H1 (cell line): Measurements from ENCODE around the gene GAPDHS. TPM values are rescaled to one million over a fixed set of nuclear protein-coding genes. Genes with fewer than 3 reads are reported as not detected.
A peak's percentile ranks its signal among the peaks of the same experiment; 100 is the strongest.

Source experiments
- CTCF ChIA-PET: fragments of 300-600 bp; sonication (Branson Sonifier 250); formaldehyde crosslinking; loops from one replicate; lab custom pipeline; 2021; ENCODE audit not compliant: partially characterized antibody; lab: Charles Lee
- POLR2A ChIA-PET: fragments of 300-600 bp; sonication (Branson Sonifier 250); formaldehyde crosslinking; loops from one replicate; lab custom pipeline; 2021; ENCODE audit warnings: inconsistent platforms; ENCODE audit not compliant: partially characterized antibody; lab: Charles Lee
- DNase-seq, 2 experiments: peaks; one replicate each; pipeline versions ENCODE4 v3.0.0 to v3.0.0-alpha.2; 2010 to 2022; ENCODE audit warnings: low spot score in 2 of 2, low read depth in 1 of 2, mixed read lengths in 1 of 2
- FAIRE-seq: peaks from 2 replicates; lab custom pipeline; 2011; peaks lifted over from hg19 to GRCh38; lab: Jason Lieb, UNC
- H2AFZ ChIP-seq: 2 replicates; pipeline ENCODE4 v1.8.1; 2012; ENCODE audit warnings: low read length, inconsistent platforms
- H2AK5ac ChIP-seq: 2 replicates; pipeline ENCODE4 v1.6.1; 2013; ENCODE audit warnings: low read depth, low read length
- H2BK120ac ChIP-seq: replicated peaks from 2 replicates; pipeline ENCODE3; 2013; ENCODE audit warnings: low read depth, low read length, inconsistent platforms
- H2BK12ac ChIP-seq: 2 replicates; pipeline ENCODE4 v1.6.1; 2013; ENCODE audit warnings: low read depth, low read length
- H2BK15ac ChIP-seq: 2 replicates; pipeline ENCODE4 v1.6.1; 2013; ENCODE audit warnings: low read length
- H2BK20ac ChIP-seq: 2 replicates; pipeline ENCODE4 v1.6.1; 2013; ENCODE audit warnings: low read length
- H2BK5ac ChIP-seq: 2 replicates; pipeline ENCODE4 v1.6.1; 2013; ENCODE audit warnings: low read depth, low read length
- H3K14ac ChIP-seq: 2 replicates; pipeline ENCODE4 v1.6.1; 2013; ENCODE audit warnings: inconsistent platforms; ENCODE audit not compliant: insufficient read length
- H3K18ac ChIP-seq: 2 replicates; pipeline ENCODE4 v1.6.1; 2013; ENCODE audit warnings: low read length; ENCODE audit errors: extremely low read depth
- H3K23ac ChIP-seq: 2 replicates; pipeline ENCODE4 v1.6.1; 2013; ENCODE audit warnings: inconsistent platforms; ENCODE audit not compliant: insufficient read length
- H3K23me2 ChIP-seq: 2 replicates; pipeline ENCODE4 v1.6.1; 2013; ENCODE audit warnings: low read depth, low read length
- H3K27ac ChIP-seq: 2 replicates; pipeline ENCODE4 v1.6.1; 2011; ENCODE audit warnings: low read depth, low read length, inconsistent platforms
- H3K27me3 ChIP-seq, 4 experiments: replicated peaks in 1 of 4; 1 replicate in 1 of 4; 2 replicates in 3 of 4; pipeline versions ENCODE4 v1.6.1 to v1.8.1; 2011 to 2013; ENCODE audit warnings: low read length in 3 of 4, mild to moderate bottlenecking in 3 of 4, inconsistent platforms in 2 of 4, mixed read lengths in 2 of 4, moderate library complexity in 1 of 4; ENCODE audit not compliant: control insufficient read depth in 3 of 4, insufficient read depth in 3 of 4; ENCODE audit errors: extremely low read depth in 1 of 4
- H3K36me3 ChIP-seq, 4 experiments: 2 replicates each; pipeline versions ENCODE4 v1.6.1 to v1.8.1; 2011 to 2013; ENCODE audit warnings: mild to moderate bottlenecking in 4 of 4, low read length in 3 of 4, moderate library complexity in 2 of 4, control low read depth in 1 of 4, inconsistent platforms in 1 of 4; ENCODE audit not compliant: insufficient read depth in 4 of 4, control insufficient read depth in 2 of 4
- H3K4ac ChIP-seq: replicated peaks from 2 replicates; pipeline ENCODE3; 2013; ENCODE audit warnings: low read length, low read depth, mixed read lengths, inconsistent platforms; ENCODE audit not compliant: insufficient read length
- H3K4me1 ChIP-seq, 4 experiments: replicated peaks in 1 of 4; 1 replicate in 1 of 4; 2 replicates in 3 of 4; pipeline versions ENCODE4 v1.6.1 to v1.8.1; 2011 to 2013; ENCODE audit warnings: low read length in 3 of 4, inconsistent platforms in 2 of 4, mixed read lengths in 1 of 4; ENCODE audit not compliant: insufficient read depth in 4 of 4, control insufficient read depth in 3 of 4
- H3K4me2 ChIP-seq, 2 experiments: 2 replicates each; pipeline versions ENCODE4 v1.6.1 to v1.8.1; 2011 to 2013; ENCODE audit warnings: low read depth in 2 of 2, low read length in 2 of 2, control low read depth in 1 of 2, inconsistent platforms in 1 of 2, mild to moderate bottlenecking in 1 of 2; ENCODE audit not compliant: insufficient read depth in 1 of 2
- H3K4me3 ChIP-seq, 4 experiments: fragments of 200-600, 300-600 bp in 1 of 4; sonication (generic), shearing (Covaris generic), sonication (Bioruptor Twin) in 1 of 4; 2 replicates each; pipeline versions ENCODE4 v1.5.1 to v1.8.1; 2011 to 2016; ENCODE audit warnings: low read length in 4 of 4, low read depth in 3 of 4, control low read depth in 2 of 4, inconsistent platforms in 2 of 4, mild to moderate bottlenecking in 2 of 4, mixed read lengths in 1 of 4, moderate library complexity in 1 of 4; ENCODE audit not compliant: insufficient read depth in 2 of 4; ENCODE audit errors: extremely low read depth in 1 of 4
- H3K56ac ChIP-seq: replicated peaks from 2 replicates; pipeline ENCODE3; 2013; ENCODE audit warnings: low read depth, mild to moderate bottlenecking, mixed read lengths, low read length, inconsistent platforms; ENCODE audit not compliant: insufficient read length
- H3K79me1 ChIP-seq: 2 replicates; pipeline ENCODE4 v1.6.1; 2013; ENCODE audit warnings: low read depth, low read length, control low read depth
- H3K79me2 ChIP-seq, 2 experiments: 2 replicates each; pipeline versions ENCODE4 v1.6.1 to v1.8.1; 2012 to 2013; ENCODE audit warnings: low read length in 2 of 2, mild to moderate bottlenecking in 2 of 2, inconsistent platforms in 1 of 2; ENCODE audit not compliant: insufficient read depth in 2 of 2, control insufficient read depth in 1 of 2
- H3K9ac ChIP-seq, 4 experiments: replicated peaks in 1 of 4; 1 replicate in 1 of 4; 2 replicates in 3 of 4; pipeline versions ENCODE4 v1.6.1 to v1.8.1; 2011 to 2013; ENCODE audit warnings: low read depth in 3 of 4, low read length in 3 of 4, control low read depth in 2 of 4, mild to moderate bottlenecking in 2 of 4, moderate library complexity in 2 of 4, inconsistent platforms in 1 of 4; ENCODE audit errors: extremely low read depth in 1 of 4
- H3K9me3 ChIP-seq, 2 experiments: 2 replicates each; pipeline versions ENCODE4 v1.6.1 to v1.8.1; 2012 to 2013; ENCODE audit warnings: mild to moderate bottlenecking in 2 of 2, moderate library complexity in 2 of 2, control low read depth in 1 of 2, inconsistent platforms in 1 of 2, low read depth in 1 of 2, low read length in 1 of 2, mixed read lengths in 1 of 2; ENCODE audit not compliant: insufficient read depth in 2 of 2
- H4K20me1 ChIP-seq, 2 experiments: replicated peaks in 1 of 2; 2 replicates each; pipeline versions ENCODE3 to v1.8.1; 2011 to 2013; ENCODE audit warnings: inconsistent platforms in 2 of 2, low read length in 2 of 2, mild to moderate bottlenecking in 1 of 2; ENCODE audit not compliant: insufficient read depth in 2 of 2, control insufficient read depth in 1 of 2
- H4K5ac ChIP-seq: 2 replicates; pipeline ENCODE4 v1.6.1; 2013; ENCODE audit warnings: low read length, low read depth, mixed read lengths, inconsistent platforms; ENCODE audit not compliant: insufficient read length
- H4K8ac ChIP-seq: 2 replicates; pipeline ENCODE4 v1.8.0; 2013; ENCODE audit warnings: mild to moderate bottlenecking, moderate library complexity, low read length, inconsistent platforms; ENCODE audit not compliant: insufficient read depth; ENCODE audit errors: extremely low read depth
- H4K91ac ChIP-seq: replicated peaks from 2 replicates; pipeline ENCODE3; 2013; ENCODE audit warnings: low read length, mixed read lengths, inconsistent platforms; ENCODE audit not compliant: insufficient read length
- BCL11A ChIP-seq, 2 experiments: IDR thresholded peaks; one replicate each; pipeline ENCODE4 v1.6.1; 2011; ENCODE audit warnings: low read depth in 2 of 2, low read length in 2 of 2, mild to moderate bottlenecking in 2 of 2
- CHD2 ChIP-seq: IDR thresholded peaks from 2 replicates; pipeline ENCODE4 v1.6.1; 2012; ENCODE audit warnings: low read length, improper control_type of control experiment
- CTBP2 ChIP-seq: IDR thresholded peaks from 2 replicates; pipeline ENCODE4 v1.7.0; 2011; ENCODE audit warnings: borderline replicate concordance, mild to moderate bottlenecking, moderate library complexity, mixed read lengths, low read length; ENCODE audit not compliant: insufficient read depth, insufficient read length
- EGR1 ChIP-seq: IDR thresholded peaks from 2 replicates; pipeline ENCODE4 v1.6.1; 2011; ENCODE audit warnings: low read depth, low read length, borderline replicate concordance
- HDAC2 ChIP-seq, 2 experiments: fragments of 300-600 bp in 1 of 2; sonication (generic) in 1 of 2; IDR thresholded peaks; 2 replicates each; pipeline ENCODE4 v1.6.1; 2011 to 2012; ENCODE audit warnings: low read depth in 2 of 2, low read length in 2 of 2, mild to moderate bottlenecking in 2 of 2, moderate library complexity in 2 of 2, borderline replicate concordance in 1 of 2, inconsistent platforms in 1 of 2
- JUN ChIP-seq: IDR thresholded peaks from 2 replicates; pipeline ENCODE4 v1.6.1; 2011; ENCODE audit warnings: low read depth, mild to moderate bottlenecking, improper control_type of control experiment, low read length
- NRF1 ChIP-seq: IDR thresholded peaks from 2 replicates; pipeline ENCODE4 v1.6.1; 2011; ENCODE audit warnings: mild to moderate bottlenecking, low read depth, low read length, improper control_type of control experiment
- RFX5 ChIP-seq: IDR thresholded peaks from 2 replicates; pipeline ENCODE4 v1.6.1; 2011; ENCODE audit warnings: low read depth, low read length, improper control_type of control experiment, borderline replicate concordance
- SIRT6 ChIP-seq: IDR thresholded peaks from one replicate; pipeline ENCODE4 v1.7.1; 2012; ENCODE audit warnings: low read length, inconsistent platforms
- TBP ChIP-seq: IDR thresholded peaks from 2 replicates; pipeline ENCODE4 v1.6.1; 2011; ENCODE audit warnings: low read depth, low read length, improper control_type of control experiment
- WGBS, 2 experiments: shearing (Covaris generic) in 1 of 2; methylation state at CpG; one replicate each; pipeline versions ENCODE4 v1.1.6 to v1.1.7; 2013 to 2015; ENCODE audit warnings: low lambda C conversion rate in 2 of 2, mixed read lengths in 2 of 2, inconsistent platforms in 1 of 2, low coverage in 1 of 2, missing lambda C conversion rate in 1 of 2; ENCODE audit not compliant: insufficient replicate concordance in 2 of 2, insufficient coverage in 1 of 2, insufficient read length in 1 of 2; ENCODE audit errors: extremely low coverage in 1 of 2, missing lambda C conversion rate in 1 of 2; 5-methylcytosine and 5-hydroxymethylcytosine counted together
- polyA plus RNA-seq, 7 experiments: library from polyadenylated mRNA; depleted of rRNA in 3 of 7; stranded (reverse) in 5 of 7; unstranded in 2 of 7; fragments of >200 nt in 5 of 7; fragments of 200-250 nt in 2 of 7; gene quantifications; 1 replicate in 5 of 7; 2 replicates in 1 of 7; 4 replicates in 1 of 7; pipeline versions ENCODE4 v1.2.1 to v1.2.3, GENCODE V29; 2011 to 2013; ENCODE audit warnings: missing spikeins in 2 of 7, mixed read lengths in 2 of 7
- total RNA-seq: library from RNA; stranded (reverse); fragmentation: NEBNext Ultra II Directional; extraction: Animal tissue kit (Norgen Biotek cat#: 25700); gene quantifications from 2 replicates; pipeline ENCODE4 v1.2.1, GENCODE V29; 2021
- TF ChIP-seq, protein P1 (sequence below), 3 experiments: IDR thresholded peaks; 1 replicate in 2 of 3; 2 replicates in 1 of 3; pipeline versions ENCODE4 v1.5.1 to v1.6.1; 2011; ENCODE audit warnings: low read length in 3 of 3, mild to moderate bottlenecking in 3 of 3, inconsistent platforms in 2 of 3, low read depth in 1 of 3, moderate library complexity in 1 of 3; ENCODE audit not compliant: insufficient read depth in 1 of 3; ENCODE audit errors: control extremely low read depth in 1 of 3

GAPDHS gene
- total and polyA plus RNA-seq, 2 of the 8 experiments (the other 6 are each of a cell fraction or from before 2014, with no cell fraction given) = 0.26 TPM; not detected in 1

DNA sequence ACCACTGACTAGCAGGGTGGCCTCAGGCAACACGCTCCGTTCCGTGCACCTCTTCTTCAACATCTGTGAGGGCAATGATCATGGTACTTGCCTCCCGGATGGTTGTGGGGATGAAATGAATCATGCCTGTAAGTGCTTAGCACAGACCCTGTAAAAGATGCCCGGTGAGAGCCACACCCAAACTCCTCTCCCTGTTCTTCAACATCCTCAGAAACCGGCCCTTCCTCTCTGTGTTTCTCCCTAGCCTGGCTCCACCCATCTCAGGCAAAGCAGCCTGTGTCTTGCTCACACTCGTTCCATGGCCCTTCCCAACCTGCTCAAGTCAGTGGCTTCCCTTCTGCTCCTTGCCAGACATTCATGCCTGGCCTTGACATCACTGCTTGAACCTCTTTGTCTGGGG, 14.0 kb upstream of the GAPDHS start:
- Histone ChIP-seq H3K36me3 (no peaks in the 10 kb centered on the region), H3K23me2 (peaks cover 3% of the 10 kb centered on the region; the same call in 1 of the 2 replicates), H3K9me3 (no peaks in the 10 kb centered on the region), H4K8ac (no peak overlapping the region; the same call in 1 of the 2 replicates), H2BK5ac (no peak overlapping the region), H3K14ac (no peak overlapping the region), H3K4ac (no peak overlapping the region), H3K79me1 (no peaks in the 10 kb centered on the region; the same call in 1 of the 2 replicates), H2BK20ac (no peak overlapping the region), H3K23ac (no peak overlapping the region), H2BK120ac (no peak overlapping the region), H3K79me2 (no peaks in the 10 kb centered on the region), H2BK12ac (0 out of 2 replicates have a peak overlapping the region, but pooled peaks have one; percentile 2), H4K91ac (no peak overlapping the region), H3K56ac (no peak overlapping the region), H3K4me2 (no peak overlapping the region), H4K20me1 (no peaks in the 10 kb centered on the region), H3K18ac (no peak overlapping the region), H3K27ac (no peak overlapping the region), H4K5ac (no peak overlapping the region), H3K4me1 (peaks cover 4 to 15% (median 10%) of the 10 kb centered on the region in 4 experiments; a peak in 6 of 7 replicates), H3K27me3 (peaks cover 0 to 3% (median 1%) of the 10 kb centered on the region in 4 experiments; a peak in 1 of 7 replicates), H2AK5ac (no peak overlapping the region), H3K4me3 (no peak overlapping the region), H2BK15ac (no peak overlapping the region), H2AFZ (no peak overlapping the region), H3K9ac (no peak overlapping the region)
- CTCF ChIA-PET = interaction anchor here (1.0 to 2.0 kb wide), 2 partner anchors 9 to 37 kb away, joined by 5 to 6 read pairs; no protein-coding TSS in a partner anchor
- TF ChIP-seq HDAC2 (IDR thresholded peaks at IDR 0.05; ENCODE audit: borderline replicate concordance in 1 of 2, low read depth in 2 of 2, low read length in 2 of 2) = no peak
- no peak for TF ChIP-seq TBP
- TF ChIP-seq, protein P1, sequence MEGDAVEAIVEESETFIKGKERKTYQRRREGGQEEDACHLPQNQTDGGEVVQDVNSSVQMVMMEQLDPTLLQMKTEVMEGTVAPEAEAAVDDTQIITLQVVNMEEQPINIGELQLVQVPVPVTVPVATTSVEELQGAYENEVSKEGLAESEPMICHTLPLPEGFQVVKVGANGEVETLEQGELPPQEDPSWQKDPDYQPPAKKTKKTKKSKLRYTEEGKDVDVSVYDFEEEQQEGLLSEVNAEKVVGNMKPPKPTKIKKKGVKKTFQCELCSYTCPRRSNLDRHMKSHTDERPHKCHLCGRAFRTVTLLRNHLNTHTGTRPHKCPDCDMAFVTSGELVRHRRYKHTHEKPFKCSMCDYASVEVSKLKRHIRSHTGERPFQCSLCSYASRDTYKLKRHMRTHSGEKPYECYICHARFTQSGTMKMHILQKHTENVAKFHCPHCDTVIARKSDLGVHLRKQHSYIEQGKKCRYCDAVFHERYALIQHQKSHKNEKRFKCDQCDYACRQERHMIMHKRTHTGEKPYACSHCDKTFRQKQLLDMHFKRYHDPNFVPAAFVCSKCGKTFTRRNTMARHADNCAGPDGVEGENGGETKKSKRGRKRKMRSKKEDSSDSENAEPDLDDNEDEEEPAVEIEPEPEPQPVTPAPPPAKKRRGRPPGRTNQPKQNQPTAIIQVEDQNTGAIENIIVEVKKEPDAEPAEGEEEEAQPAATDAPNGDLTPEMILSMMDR (IDR thresholded peaks at IDR 0.05; ENCODE audit: control extremely low read depth in 1 of 3, insufficient read depth in 1 of 3, low read depth in 1 of 3, low read length in 3 of 3) = no peak
- TF ChIP-seq EGR1 = no peak
- no peak for TF ChIP-seq SIRT6
- no peak for TF ChIP-seq JUN
- TF ChIP-seq CTBP2 = no peak
- no peak for TF ChIP-seq NRF1
- no peak for TF ChIP-seq CHD2
- TF ChIP-seq BCL11A (IDR thresholded peaks at IDR 0.05; ENCODE audit: low read depth in 2 of 2, low read length in 2 of 2) = no peak
- TF ChIP-seq RFX5 = no peak
- FAIRE-seq (no peak), DNase-seq (no peak)
- POLR2A ChIA-PET = interaction anchor here (2.7 kb wide), 1 partner anchor 10 kb away, joined by 28 read pairs; no protein-coding TSS in a partner anchor
- 88% methylated on average over 7 of the region's 7 CpGs; no CpG with 5 or more reads in 1 of the 2 experiments for WGBS, 2 experiments
